Loucy (cell line): ENCODE measurements around the gene RAB27B.

Source experiments
- H2AFZ ChIP-seq: fragments of 200-600 bp; sonication (generic); 2 replicates; pipeline ENCODE4 v1.6.0; 2016; ENCODE audit warnings: antibody characterized with exemption, mild to moderate bottlenecking, low read length, moderate library complexity
- H3F3A ChIP-seq: fragments of 200-600 bp; 2 replicates; pipeline ENCODE4 v1.6.0; 2016; ENCODE audit warnings: antibody characterized with exemption, low read depth, mild to moderate bottlenecking
- H3K27me3 ChIP-seq: fragments of 200-600 bp; sonication (generic); 2 replicates; pipeline ENCODE4 v1.6.1; 2014; ENCODE audit warnings: low read length, mild to moderate bottlenecking; ENCODE audit not compliant: insufficient read depth, poor library complexity, severe bottlenecking
- H3K36me3 ChIP-seq: fragments of 200-600 bp; sonication (generic); 2 replicates; pipeline ENCODE4 v1.6.1; 2016; ENCODE audit warnings: low read length; ENCODE audit not compliant: insufficient read depth
- H3K4me1 ChIP-seq: fragments of 200-600 bp; sonication (generic); 2 replicates; pipeline ENCODE4 v1.5.1; 2014; ENCODE audit warnings: low read length, mild to moderate bottlenecking; ENCODE audit not compliant: insufficient read depth, poor library complexity, severe bottlenecking
- H3K4me2 ChIP-seq: fragments of 200-600 bp; sonication (generic); 2 replicates; pipeline ENCODE4 v1.6.0; 2014; ENCODE audit warnings: antibody characterized with exemption, low read length, low read depth, mild to moderate bottlenecking; ENCODE audit not compliant: poor library complexity, severe bottlenecking
- H3K4me3 ChIP-seq: fragments of 200-600 bp; sonication (generic); 2 replicates; pipeline ENCODE4 v1.5.1; 2014; ENCODE audit warnings: low read length, mild to moderate bottlenecking, mixed read lengths; ENCODE audit not compliant: poor library complexity, severe bottlenecking
- H3K79me2 ChIP-seq: fragments of 200-600 bp; sonication (generic); 2 replicates; pipeline ENCODE4 v1.6.1; 2014; ENCODE audit warnings: low read length; ENCODE audit not compliant: insufficient read depth
- H3K9ac ChIP-seq: fragments of 200-600 bp; sonication (generic); 2 replicates; pipeline ENCODE4 v1.6.0; 2014; ENCODE audit warnings: mild to moderate bottlenecking, low read depth, low read length, moderate library complexity; ENCODE audit not compliant: poor library complexity, severe bottlenecking
- H3K9me2 ChIP-seq: fragments of 200-600 bp; sonication (generic); replicated peaks from 2 replicates; pipeline ENCODE4 v1.6.1; 2016; ENCODE audit warnings: low read depth, low read length, mixed read lengths
- H3K9me3 ChIP-seq: fragments of 200-600 bp; sonication (generic); 2 replicates; pipeline ENCODE4 v1.6.1; 2014; ENCODE audit warnings: mild to moderate bottlenecking, antibody characterized with exemption, low read length, low read depth; ENCODE audit not compliant: insufficient read depth
- H4K20me1 ChIP-seq: fragments of 200-600 bp; sonication (generic); 2 replicates; pipeline ENCODE4 v1.6.0; 2014; ENCODE audit warnings: antibody characterized with exemption, low read length, mild to moderate bottlenecking; ENCODE audit not compliant: insufficient read depth, poor library complexity, severe bottlenecking
- EZH2phosphoT487 ChIP-seq: fragments of 200-600 bp; IDR thresholded peaks from 2 replicates; pipeline ENCODE4 v1.6.1; 2018; ENCODE audit warnings: antibody characterized with exemption, mild to moderate bottlenecking, moderate library complexity, borderline replicate concordance
- TF ChIP-seq, protein P1 (sequence below): fragments of 200-600 bp; sonication (generic); conservative IDR thresholded peaks from 2 replicates; pipeline ENCODE4 v1.5.1; 2014; ENCODE audit warnings: mild to moderate bottlenecking, antibody characterized with exemption, low read length

The RAB27B gene

GRCh38 chr18:54942569-54942968 is 114.3 kb downstream of the RAB27B start:
- Histone ChIP-seq H3F3A (no peaks in the 10 kb centered on the region), H3K9me3 (no peaks in the 10 kb centered on the region), H3K79me2 (no peaks in the 10 kb centered on the region), H3K27me3 (no peaks in the 10 kb centered on the region), H3K4me1 (peaks cover 19% of the 10 kb centered on the region), H2AFZ (no peak overlapping the region), H3K9ac (no peak overlapping the region), H3K9me2 (no peaks in the 10 kb centered on the region), H3K4me2 (no peak overlapping the region), H3K4me3 (no peak overlapping the region), H4K20me1 (no peaks in the 10 kb centered on the region), H3K36me3 (no peaks in the 10 kb centered on the region)
- TF ChIP-seq EZH2phosphoT487 = no peak
- TF ChIP-seq, protein P1, sequence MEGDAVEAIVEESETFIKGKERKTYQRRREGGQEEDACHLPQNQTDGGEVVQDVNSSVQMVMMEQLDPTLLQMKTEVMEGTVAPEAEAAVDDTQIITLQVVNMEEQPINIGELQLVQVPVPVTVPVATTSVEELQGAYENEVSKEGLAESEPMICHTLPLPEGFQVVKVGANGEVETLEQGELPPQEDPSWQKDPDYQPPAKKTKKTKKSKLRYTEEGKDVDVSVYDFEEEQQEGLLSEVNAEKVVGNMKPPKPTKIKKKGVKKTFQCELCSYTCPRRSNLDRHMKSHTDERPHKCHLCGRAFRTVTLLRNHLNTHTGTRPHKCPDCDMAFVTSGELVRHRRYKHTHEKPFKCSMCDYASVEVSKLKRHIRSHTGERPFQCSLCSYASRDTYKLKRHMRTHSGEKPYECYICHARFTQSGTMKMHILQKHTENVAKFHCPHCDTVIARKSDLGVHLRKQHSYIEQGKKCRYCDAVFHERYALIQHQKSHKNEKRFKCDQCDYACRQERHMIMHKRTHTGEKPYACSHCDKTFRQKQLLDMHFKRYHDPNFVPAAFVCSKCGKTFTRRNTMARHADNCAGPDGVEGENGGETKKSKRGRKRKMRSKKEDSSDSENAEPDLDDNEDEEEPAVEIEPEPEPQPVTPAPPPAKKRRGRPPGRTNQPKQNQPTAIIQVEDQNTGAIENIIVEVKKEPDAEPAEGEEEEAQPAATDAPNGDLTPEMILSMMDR = no peak
